ENCODE measurements around the gene SSTR1. TPM values are rescaled to one million over a fixed set of nuclear protein-coding genes. Genes with fewer than 3 reads are reported as not detected.
A peak's percentile ranks its signal among the peaks of the same experiment; 100 is the strongest.

SSTR1 gene
- total RNA-seq, 1 experiment from 2014 or later = 0.50 TPM

DNA sequence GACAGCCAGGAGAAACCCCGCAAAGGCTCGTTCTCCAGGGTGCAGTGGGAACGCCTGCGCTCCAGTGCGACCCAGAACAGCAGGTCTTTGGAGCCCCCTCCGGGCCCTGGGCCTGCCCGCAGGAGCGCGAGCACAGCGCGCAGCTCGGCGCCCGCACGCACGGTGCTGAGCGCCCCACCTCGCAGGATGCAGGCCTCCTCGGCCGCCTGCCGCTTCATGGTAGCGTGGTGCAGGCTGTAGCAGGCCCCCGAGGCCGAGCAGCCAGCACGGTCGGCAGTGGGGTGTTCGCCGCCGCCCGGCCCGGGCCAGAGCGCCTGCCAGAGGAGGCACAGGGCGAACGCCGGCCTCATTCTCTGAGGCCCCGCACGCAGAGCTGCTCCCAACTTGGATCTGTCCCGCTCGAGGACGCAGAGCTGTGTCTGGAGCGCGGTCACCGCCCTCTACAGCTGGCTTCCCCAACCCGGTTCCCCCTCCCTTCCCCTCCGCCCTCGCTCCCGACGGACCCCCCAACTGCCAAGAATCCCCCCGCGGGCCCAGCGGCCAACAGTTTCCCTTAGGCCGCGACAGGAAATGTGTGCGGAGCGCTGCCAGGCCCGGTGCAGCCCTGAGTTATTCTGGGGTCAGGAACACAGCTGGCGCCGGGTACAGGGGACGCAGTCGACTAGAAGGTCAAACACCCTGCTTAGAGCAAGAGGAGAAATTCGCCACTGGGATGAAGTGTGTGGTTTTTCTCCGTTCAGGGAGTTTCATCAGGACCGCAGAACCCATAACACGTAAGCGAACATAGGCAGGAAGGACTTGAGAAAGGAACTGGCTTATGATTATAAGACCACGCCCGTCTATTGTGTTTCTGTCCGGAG is 48.2 kb downstream of the SSTR1 start, which contains the start of gene CLEC14A:
TSS of gene CLEC14A (minus strand) at position 421 of the 860 bp plus-strand sequence. CDS start at position 350, 71 bp downstream.
- intact Hi-C loops (cut with micrococcal nuclease; ENCODE audit: unreplicated experiment) = no loop called here

DNA sequence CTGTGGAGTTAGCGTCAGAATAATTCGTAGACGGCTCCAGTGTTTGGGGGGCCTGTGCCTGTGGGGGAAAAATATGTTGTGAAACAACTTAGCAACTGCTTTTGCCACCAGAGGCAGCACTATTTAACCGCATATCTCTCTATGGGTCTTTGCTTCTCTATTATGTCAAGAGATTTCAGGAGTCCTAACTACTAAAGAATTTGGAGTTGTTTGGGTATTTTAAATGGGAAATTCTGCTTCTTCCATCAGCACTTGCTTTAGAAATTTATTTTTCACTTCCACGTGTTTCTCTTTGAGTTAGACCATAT is 48.8 kb downstream of the SSTR1 start:
- CTCF ChIA-PET = no interaction called here
- no peak for DNase-seq
- no peaks in the 10 kb centered on the region for H3F3A ChIP-seq (ENCODE audit: insufficient read depth, low read depth)
- H3K9me3 ChIP-seq (ENCODE audit: insufficient read depth, low read depth) = no peaks in the 10 kb centered on the region
- H3K27me3 ChIP-seq (ENCODE audit: insufficient read depth, low read depth) = no peaks in the 10 kb centered on the region
- H3K4me2 ChIP-seq = no peak overlapping the region
- H3K79me2 ChIP-seq (ENCODE audit: low read depth) = no peaks in the 10 kb centered on the region
- no peaks in the 10 kb centered on the region for H4K20me1 ChIP-seq (ENCODE audit: insufficient read depth)
- no peak for TF ChIP-seq EZH2 (IDR thresholded peaks at IDR 0.05; ENCODE audit: low read depth)
- TF ChIP-seq, protein P1, sequence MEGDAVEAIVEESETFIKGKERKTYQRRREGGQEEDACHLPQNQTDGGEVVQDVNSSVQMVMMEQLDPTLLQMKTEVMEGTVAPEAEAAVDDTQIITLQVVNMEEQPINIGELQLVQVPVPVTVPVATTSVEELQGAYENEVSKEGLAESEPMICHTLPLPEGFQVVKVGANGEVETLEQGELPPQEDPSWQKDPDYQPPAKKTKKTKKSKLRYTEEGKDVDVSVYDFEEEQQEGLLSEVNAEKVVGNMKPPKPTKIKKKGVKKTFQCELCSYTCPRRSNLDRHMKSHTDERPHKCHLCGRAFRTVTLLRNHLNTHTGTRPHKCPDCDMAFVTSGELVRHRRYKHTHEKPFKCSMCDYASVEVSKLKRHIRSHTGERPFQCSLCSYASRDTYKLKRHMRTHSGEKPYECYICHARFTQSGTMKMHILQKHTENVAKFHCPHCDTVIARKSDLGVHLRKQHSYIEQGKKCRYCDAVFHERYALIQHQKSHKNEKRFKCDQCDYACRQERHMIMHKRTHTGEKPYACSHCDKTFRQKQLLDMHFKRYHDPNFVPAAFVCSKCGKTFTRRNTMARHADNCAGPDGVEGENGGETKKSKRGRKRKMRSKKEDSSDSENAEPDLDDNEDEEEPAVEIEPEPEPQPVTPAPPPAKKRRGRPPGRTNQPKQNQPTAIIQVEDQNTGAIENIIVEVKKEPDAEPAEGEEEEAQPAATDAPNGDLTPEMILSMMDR (conservative IDR thresholded peaks at IDR 0.05) = no peak
- intact Hi-C loops (cut with micrococcal nuclease; ENCODE audit: unreplicated experiment) = no loop called here
- H3K4me3 ChIP-seq = no peak overlapping the region
- H3K9me2 ChIP-seq (ENCODE audit: insufficient read depth) = no peaks in the 10 kb centered on the region
- H3K36me3 ChIP-seq (ENCODE audit: low read depth) = no peaks in the 10 kb centered on the region
- POLR2A ChIA-PET (ENCODE audit: unreplicated experiment) = no interaction called here
- no TSS peak for BruUV-seq (replicated peaks)
- H3K27ac ChIP-seq = no peak overlapping the region
- 0 out of 2 replicates have a peak, but pooled peaks cover 5% of the 10 kb centered on the region for H3K4me1 ChIP-seq (replicated peaks; ENCODE audit: insufficient read depth)
- H2AFZ ChIP-seq = no peak overlapping the region

More for the DNA sequence above, 48.2 kb downstream of the SSTR1 start, which contains the start of gene CLEC14A:
- Histone ChIP-seq H3K9me2 (ENCODE audit: insufficient read depth) (no peaks in the 10 kb centered on the region), H3K4me1 (replicated peaks; ENCODE audit: insufficient read depth) (0 out of 2 replicates have a peak, but pooled peaks cover 5% of the 10 kb centered on the region), H3K79me2 (ENCODE audit: low read depth) (no peaks in the 10 kb centered on the region), H4K20me1 (ENCODE audit: insufficient read depth) (no peaks in the 10 kb centered on the region), H3K9me3 (ENCODE audit: insufficient read depth, low read depth) (no peaks in the 10 kb centered on the region), H3F3A (ENCODE audit: insufficient read depth, low read depth) (no peaks in the 10 kb centered on the region), H3K27ac (no peak within 1 kb of the TSS), H3K27me3 (ENCODE audit: insufficient read depth, low read depth) (no peaks in the 10 kb centered on the region), H3K4me3 (no peak within 1 kb of the TSS), H3K4me2 (no peak within 1 kb of the TSS), H3K36me3 (ENCODE audit: low read depth) (no peaks in the 10 kb centered on the region), H2AFZ (no peak within 1 kb of the TSS)
- ChIA-PET POLR2A (ENCODE audit: unreplicated experiment) (no interaction called here), CTCF (no interaction called here)
- TF ChIP-seq EZH2 (IDR thresholded peaks at IDR 0.05; ENCODE audit: low read depth) = no peak
- TF ChIP-seq, protein P1 (conservative IDR thresholded peaks at IDR 0.05) = no peak
- DNase-seq = no peak
- BruUV-seq (replicated peaks) = no TSS peak

- no peaks in the 10 kb centered on the region for H3K36me3 ChIP-seq (ENCODE audit: low read depth)
- H4K20me1 ChIP-seq (ENCODE audit: insufficient read depth) = no peaks in the 10 kb centered on the region
- ChIA-PET CTCF (no interaction called here), POLR2A (ENCODE audit: unreplicated experiment) (no interaction called here)
- H2AFZ ChIP-seq = no peak overlapping the region
- H3K4me2 ChIP-seq = no peak overlapping the region
- no TSS peak for BruUV-seq (replicated peaks)
- peak in 1 of 2 experiments; percentile 47 for DNase-seq
- no peaks in the 10 kb centered on the region for H3K79me2 ChIP-seq (ENCODE audit: low read depth)
- no peak overlapping the region for H3K27ac ChIP-seq
- H3K4me1 ChIP-seq (replicated peaks; ENCODE audit: insufficient read depth) = 0 out of 2 replicates have a peak, but pooled peaks cover 5% of the 10 kb centered on the region
- H3F3A ChIP-seq (ENCODE audit: insufficient read depth, low read depth) = no peaks in the 10 kb centered on the region
- H3K27me3 ChIP-seq (ENCODE audit: insufficient read depth, low read depth) = no peaks in the 10 kb centered on the region
- TF ChIP-seq, protein P1 (conservative IDR thresholded peaks at IDR 0.05) = no peak
- intact Hi-C loops (cut with micrococcal nuclease; ENCODE audit: unreplicated experiment) = no loop called here
- H3K9me2 ChIP-seq (ENCODE audit: insufficient read depth) = no peaks in the 10 kb centered on the region
- no peak overlapping the region for H3K4me3 ChIP-seq
- no peaks in the 10 kb centered on the region for H3K9me3 ChIP-seq (ENCODE audit: insufficient read depth, low read depth)
These were observed 49.8 kb downstream of the SSTR1 start for GRCh38 chr14:38257507-38257906.

Data from PC-9 (cell line).